Measurements from ENCODE around the gene CARMIL1. TPM values are rescaled to one million over a fixed set of nuclear protein-coding genes. Genes with fewer than 3 reads are reported as not detected.

CARMIL1 gene
- total RNA-seq, 1 donor from 2014 or later, result 30.4 TPM

DNA sequence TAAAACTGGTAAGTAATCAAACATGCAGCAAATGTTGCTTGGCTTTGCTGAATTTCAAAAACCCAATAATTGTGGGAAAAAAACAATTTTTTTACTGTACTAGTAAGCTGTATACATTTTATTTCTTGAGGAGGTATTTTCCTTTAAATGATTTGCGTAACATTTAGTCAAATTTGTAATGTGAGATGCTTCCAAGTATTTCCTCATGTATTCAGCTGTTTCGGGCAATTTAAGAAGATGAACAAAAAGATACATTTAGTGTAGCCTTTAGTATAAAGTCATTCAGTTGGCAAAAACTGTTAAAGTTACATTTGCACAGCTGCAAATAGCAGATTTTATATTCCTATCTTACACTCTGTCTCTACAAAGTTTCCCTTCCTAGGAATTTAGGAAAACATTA is 186.8 kb downstream of the CARMIL1 start:
- TF ChIP-seq, protein P1, sequence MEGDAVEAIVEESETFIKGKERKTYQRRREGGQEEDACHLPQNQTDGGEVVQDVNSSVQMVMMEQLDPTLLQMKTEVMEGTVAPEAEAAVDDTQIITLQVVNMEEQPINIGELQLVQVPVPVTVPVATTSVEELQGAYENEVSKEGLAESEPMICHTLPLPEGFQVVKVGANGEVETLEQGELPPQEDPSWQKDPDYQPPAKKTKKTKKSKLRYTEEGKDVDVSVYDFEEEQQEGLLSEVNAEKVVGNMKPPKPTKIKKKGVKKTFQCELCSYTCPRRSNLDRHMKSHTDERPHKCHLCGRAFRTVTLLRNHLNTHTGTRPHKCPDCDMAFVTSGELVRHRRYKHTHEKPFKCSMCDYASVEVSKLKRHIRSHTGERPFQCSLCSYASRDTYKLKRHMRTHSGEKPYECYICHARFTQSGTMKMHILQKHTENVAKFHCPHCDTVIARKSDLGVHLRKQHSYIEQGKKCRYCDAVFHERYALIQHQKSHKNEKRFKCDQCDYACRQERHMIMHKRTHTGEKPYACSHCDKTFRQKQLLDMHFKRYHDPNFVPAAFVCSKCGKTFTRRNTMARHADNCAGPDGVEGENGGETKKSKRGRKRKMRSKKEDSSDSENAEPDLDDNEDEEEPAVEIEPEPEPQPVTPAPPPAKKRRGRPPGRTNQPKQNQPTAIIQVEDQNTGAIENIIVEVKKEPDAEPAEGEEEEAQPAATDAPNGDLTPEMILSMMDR (IDR thresholded peaks at IDR 0.05), result no peak
- Histone ChIP-seq H3K4me1 (no peaks in the 10 kb centered on the region), H3K27ac (no peak overlapping the region), H3K4me3 (no peak overlapping the region), H3K36me3 (no peaks in the 10 kb centered on the region), H3K27me3 (ENCODE audit: low read depth) (no peaks in the 10 kb centered on the region), H3K9me3 (no peaks in the 10 kb centered on the region)
- ATAC-seq (no peak), DNase-seq (no peak)
- intact Hi-C loops (cut with DNase I), result no loop called here

DNA sequence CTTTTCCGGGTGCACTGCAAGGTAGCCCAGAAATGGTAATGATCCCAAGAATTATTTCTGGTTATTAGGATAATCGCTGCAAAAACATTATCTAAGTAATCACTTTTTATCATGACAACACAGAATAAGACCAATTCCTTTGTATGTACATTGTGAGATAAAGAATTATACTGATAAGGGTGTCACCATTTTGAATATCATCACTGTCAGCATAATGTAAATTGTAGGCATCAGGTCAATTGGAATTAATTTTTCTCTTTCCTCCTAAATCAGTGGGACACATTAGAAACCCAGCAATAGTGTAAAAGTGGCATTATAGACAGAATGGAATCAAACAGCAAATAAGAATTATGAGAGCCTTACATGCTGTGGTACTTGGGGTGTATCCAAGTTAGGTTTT is 189.7 kb downstream of the CARMIL1 start:
- H3K4me1 ChIP-seq, result no peaks in the 10 kb centered on the region
- intact Hi-C loops (cut with DNase I), result no loop called here
- DNase-seq (no peak), ATAC-seq (no peak)
- no peaks in the 10 kb centered on the region for H3K9me3 ChIP-seq
- H3K27me3 ChIP-seq (ENCODE audit: low read depth), result no peaks in the 10 kb centered on the region
- no peak overlapping the region for H3K27ac ChIP-seq
- TF ChIP-seq, protein P1 (IDR thresholded peaks at IDR 0.05), result no peak
- H3K36me3 ChIP-seq, result peaks cover 4% of the 10 kb centered on the region
- no peak overlapping the region for H3K4me3 ChIP-seq

DNA sequence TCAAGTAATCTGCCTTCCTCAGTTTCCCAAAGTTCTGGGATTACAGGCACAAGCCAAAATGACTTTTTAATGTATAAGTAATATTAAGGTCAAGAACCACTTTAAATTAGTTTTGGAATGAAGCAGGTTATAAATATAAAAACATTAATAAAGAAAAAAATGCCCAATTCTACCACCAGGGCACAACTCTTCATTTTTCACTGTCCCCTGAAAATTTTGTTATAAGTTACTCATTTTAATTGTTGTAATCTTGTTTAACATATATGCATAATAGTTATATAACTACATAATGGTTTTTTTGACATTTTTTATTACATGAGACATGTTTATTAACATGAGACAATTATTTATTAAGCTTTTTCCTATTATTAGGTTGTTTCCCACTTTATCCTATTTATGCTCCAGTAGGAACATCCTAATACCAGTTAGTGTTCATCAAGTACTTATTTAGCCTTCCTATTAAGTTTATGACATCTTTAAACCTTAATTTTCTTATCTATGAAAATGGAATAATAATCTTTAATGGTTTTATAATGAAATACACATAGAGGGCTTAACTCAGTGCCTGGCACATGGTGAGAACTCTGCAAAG is 190.7 kb downstream of the CARMIL1 start:
- Histone ChIP-seq H3K4me1 (no peaks in the 10 kb centered on the region), H3K27me3 (ENCODE audit: low read depth) (no peaks in the 10 kb centered on the region), H3K4me3 (no peak overlapping the region), H3K9me3 (no peaks in the 10 kb centered on the region), H3K36me3 (peaks cover 4% of the 10 kb centered on the region), H3K27ac (no peak overlapping the region)
- ATAC-seq, result no peak
- intact Hi-C loops (cut with DNase I), result no loop called here
- TF ChIP-seq, protein P1 (IDR thresholded peaks at IDR 0.05), result no peak
- no peak for DNase-seq

DNA sequence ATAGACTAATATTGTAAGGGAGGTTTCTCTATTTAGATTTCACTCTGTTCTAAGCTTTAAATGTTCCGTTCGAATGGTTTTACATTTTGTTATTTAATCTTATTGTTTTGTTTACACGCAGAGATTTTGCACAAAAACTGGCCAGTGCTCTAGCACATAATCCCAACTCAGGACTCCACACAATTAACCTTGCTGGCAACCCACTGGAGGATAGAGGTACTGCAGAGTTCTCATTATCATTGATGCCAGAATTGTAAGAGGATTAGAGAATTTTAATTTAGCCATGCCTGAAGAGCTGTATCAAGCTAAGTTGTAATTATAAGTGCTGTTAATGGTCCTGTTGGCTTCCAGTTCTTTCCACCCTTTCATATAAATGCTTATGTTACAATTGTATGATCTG is 193.1 kb downstream of the CARMIL1 start:
- DNase-seq (no peak), ATAC-seq (no peak)
- no peak overlapping the region for H3K4me3 ChIP-seq
- no peak overlapping the region for H3K27ac ChIP-seq
- H3K4me1 ChIP-seq, result no peaks in the 10 kb centered on the region
- peaks cover 4% of the 10 kb centered on the region for H3K36me3 ChIP-seq
- TF ChIP-seq, protein P1 (IDR thresholded peaks at IDR 0.05), result no peak
- H3K27me3 ChIP-seq (ENCODE audit: low read depth), result no peaks in the 10 kb centered on the region
- no peaks in the 10 kb centered on the region for H3K9me3 ChIP-seq
- intact Hi-C loops (cut with DNase I), result no loop called here

DNA sequence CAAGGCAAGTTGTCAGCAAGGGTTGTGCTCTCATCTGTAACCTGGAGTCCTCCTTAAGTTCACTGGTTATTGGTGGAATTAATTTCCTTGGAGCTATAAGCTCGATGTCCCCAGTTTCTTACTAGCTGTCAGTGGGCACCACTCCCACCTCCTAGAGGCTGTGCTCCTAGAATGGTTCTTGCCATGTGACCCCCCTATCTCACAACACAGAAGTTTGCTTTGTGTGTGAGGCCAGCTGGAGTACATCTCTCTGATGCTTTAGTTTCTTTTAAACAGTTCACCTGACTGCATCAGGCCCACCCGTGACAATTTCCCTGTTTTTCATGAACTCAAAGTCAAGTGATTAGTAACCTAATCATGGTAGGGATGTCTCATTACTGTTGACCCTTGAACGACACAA is 193.7 kb downstream of the CARMIL1 start:
- ATAC-seq, result no peak
- Histone ChIP-seq H3K27ac (no peak overlapping the region), H3K4me1 (no peaks in the 10 kb centered on the region), H3K36me3 (peaks cover 4% of the 10 kb centered on the region), H3K4me3 (no peak overlapping the region), H3K9me3 (no peaks in the 10 kb centered on the region), H3K27me3 (ENCODE audit: low read depth) (no peaks in the 10 kb centered on the region)
- intact Hi-C loops (cut with DNase I), result no loop called here
- DNase-seq, result no peak
- TF ChIP-seq, protein P1 (IDR thresholded peaks at IDR 0.05), result no peak

Measured in lower lobe of right lung (tissue), 2 donors.